B cell (primary cell): ENCODE data around the gene MYOCD.

Source experiments
- CTCF ChIP-seq: fragments of 200-600 bp; IDR thresholded peaks from one replicate; pipeline ENCODE4 v1.8.0; 2022; ENCODE audit warnings: antibody characterized with exemption, mild to moderate bottlenecking
- EZH2 ChIP-seq: IDR thresholded peaks from 2 replicates; pipeline ENCODE4 v1.6.1; 2012; ENCODE audit warnings: borderline replicate concordance, low read depth, mild to moderate bottlenecking, moderate library complexity, low read length; ENCODE audit not compliant: insufficient read depth, poor library complexity, severe bottlenecking

DNA sequence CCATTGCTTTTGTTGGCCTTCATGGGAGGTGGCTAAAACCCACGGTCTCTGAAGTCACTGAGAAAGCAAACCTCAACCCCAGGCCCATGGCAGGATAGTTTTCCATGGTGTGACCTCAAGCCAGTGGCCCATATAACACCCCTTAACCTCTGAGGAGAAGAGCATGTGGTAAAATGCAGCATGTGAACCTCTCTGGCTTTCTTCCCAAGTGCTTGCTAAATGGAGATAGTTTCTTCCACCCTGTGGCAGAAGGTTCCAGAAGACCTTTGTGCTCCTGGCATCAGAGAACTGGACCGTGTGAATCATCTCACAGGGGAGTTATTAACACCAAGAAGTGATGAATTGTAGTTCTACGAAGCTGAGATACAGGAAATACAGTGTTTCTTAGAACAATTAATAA lies 47.3 kb downstream of the MYOCD start:
- TF ChIP-seq EZH2 = no peak
- TF ChIP-seq CTCF = no peak
